GM04503 (cell line): ENCODE data around the gene TMEM271.

ENCODE experiments used
- DNase-seq: peaks from one replicate; pipeline ENCODE4 v3.0.0-alpha.2; 2012; ENCODE audit warnings: low read depth

The TMEM271 gene, protein sequence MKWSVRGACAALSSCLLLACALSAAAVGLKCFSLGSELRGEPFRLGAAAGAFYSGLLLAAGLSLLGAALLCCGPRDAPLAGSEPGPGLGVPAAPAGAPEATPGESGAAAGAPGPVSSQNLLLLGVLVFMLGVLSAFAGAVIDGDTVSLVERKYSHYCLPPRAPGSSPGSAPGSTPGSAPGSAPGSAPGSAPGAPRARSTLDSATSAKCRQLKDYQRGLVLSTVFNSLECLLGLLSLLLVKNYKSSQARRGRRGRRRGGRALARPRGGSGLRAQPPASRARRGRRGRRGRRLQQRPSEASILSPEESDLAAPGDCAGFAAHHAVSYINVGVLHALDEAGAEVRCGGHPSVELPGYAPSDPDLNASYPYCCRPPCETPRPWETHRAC

DNA sequence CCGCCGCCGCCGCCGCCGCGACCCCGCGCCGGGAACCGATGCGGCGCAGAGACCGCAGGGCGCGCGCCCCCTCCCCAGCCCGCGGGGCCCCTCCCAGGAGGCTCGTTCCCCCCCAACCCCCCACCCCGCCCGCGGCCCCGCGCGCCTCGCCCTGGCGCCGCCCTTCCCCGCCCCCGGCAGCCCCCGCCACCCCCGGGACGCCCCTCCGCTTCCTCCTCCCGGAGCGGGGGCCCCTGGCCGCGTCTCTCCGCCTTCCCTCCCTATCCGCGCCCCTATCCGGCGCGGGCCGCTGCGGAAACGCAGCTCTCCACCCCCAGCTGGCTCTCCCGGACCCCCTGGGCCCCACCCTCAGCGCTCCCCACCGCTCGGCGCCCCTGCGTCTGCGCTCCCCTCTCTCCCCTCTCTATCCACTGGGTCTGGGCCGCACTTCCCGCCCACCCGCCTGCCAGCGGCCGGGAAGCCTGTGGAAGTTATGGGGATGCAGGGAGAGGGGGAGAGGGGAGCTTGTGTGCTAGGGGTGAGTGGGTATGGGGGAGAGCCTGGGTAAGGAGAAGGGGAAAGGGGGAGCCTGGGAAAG is at the start of gene TMEM271:
TMEM271 (minus strand) TSS at position 51 of the 577 bp plus-strand sequence. CDS start 233 bp downstream, outside the sequence.
- no peak for DNase-seq

DNA sequence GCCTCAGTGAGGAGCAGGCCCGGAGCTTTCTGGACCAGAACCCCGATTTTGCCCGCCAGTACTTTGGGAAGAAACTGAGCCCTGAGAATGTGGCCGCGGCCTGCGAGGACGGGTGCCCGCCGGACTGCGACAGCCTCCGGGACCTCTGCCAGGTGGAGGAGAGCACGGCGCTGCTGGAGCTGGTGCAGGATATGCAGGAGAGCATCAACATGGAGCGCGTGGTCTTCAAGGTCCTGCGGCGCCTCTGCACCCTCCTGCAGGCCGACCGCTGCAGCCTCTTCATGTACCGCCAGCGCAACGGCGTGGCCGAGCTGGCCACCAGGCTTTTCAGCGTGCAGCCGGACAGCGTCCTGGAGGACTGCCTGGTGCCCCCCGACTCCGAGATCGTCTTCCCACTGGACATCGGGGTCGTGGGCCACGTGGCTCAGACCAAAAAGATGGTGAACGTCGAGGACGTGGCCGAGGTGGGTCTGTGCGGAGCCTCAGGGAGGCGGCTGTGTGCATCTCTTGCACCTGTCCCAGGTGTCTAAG is 49.6 kb upstream of the TMEM271 start:
- DNase-seq, result no peak

DNA sequence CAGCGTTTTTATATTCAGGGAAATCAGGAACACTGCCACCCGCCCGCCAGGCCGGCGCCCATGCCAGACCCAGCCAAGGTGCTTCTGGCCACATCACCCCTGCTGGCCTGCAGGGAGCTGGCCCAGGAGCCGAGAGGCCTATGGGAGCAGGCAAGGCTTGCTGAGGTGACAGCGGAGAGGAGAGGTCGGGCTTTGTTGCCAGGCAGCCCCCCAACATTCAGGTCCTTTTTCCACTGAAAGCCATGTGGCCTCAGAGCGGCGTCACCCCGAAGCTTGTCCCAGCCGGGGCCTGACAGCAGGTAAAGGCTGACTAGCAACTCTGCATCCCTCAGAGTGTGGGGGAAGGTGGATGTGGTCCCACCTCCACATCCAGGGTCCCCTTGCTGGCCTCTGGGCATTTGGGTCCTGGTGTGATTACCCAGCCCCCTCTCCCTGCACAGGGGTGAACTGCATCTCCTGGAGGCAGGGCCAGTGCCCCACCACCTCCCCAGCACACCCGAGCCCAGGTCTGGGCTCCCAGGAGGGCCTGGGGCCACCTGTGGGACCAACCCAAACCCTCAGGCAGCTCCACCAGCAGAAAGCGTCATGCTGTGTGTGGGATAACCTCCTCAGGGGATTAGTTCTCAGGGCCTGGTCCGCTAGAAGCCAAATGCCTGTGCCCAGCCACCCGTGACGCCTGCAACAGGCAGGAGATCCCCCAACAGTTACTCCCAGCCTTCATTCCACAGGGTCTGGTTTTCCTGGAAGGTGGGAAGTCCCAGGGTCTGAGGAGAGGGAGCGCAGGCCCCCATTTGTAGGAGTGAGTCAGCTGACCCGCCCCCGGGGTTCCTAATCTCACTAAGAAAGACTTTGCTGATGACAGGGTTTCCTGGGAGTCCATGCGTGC is 48.9 kb upstream of the TMEM271 start, which contains the start of gene PDE6B:
PDE6B (plus strand) TSS at position 869 of the 886 bp plus-strand sequence. CDS start 54 bp downstream, outside the sequence.
- DNase-seq, result no peak

DNA sequence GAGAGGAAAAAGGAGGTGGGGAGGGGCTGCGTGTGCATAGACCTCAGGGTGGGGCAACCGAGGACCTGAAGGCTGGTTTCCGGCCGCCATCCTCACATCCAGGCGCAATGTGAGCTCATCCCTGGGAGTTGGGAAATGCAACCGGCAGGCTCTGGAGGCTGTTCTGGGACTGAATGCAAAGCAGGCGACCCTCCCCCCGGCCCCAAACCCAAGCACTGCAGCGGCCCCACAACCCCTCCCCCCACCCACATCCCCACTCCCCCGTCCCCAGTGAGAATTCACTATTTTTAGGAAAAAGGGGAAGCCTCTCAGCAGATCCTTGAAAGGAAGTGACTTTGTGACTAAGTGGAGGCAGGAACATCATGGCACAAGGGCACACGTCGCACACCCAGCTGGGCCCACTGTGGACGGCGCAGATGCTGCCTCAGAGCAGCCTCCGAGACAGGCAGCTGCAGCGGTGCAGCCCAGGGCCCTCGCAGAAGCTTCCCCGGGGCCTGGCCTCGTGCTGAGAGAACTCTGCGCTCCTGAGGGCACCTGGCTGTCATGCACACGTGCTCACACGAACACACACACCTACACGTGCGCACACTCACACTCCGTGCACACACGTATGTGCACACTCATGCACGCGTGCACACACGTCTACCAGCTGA is 47.9 kb upstream of the TMEM271 start:
- no peak for DNase-seq

DNA sequence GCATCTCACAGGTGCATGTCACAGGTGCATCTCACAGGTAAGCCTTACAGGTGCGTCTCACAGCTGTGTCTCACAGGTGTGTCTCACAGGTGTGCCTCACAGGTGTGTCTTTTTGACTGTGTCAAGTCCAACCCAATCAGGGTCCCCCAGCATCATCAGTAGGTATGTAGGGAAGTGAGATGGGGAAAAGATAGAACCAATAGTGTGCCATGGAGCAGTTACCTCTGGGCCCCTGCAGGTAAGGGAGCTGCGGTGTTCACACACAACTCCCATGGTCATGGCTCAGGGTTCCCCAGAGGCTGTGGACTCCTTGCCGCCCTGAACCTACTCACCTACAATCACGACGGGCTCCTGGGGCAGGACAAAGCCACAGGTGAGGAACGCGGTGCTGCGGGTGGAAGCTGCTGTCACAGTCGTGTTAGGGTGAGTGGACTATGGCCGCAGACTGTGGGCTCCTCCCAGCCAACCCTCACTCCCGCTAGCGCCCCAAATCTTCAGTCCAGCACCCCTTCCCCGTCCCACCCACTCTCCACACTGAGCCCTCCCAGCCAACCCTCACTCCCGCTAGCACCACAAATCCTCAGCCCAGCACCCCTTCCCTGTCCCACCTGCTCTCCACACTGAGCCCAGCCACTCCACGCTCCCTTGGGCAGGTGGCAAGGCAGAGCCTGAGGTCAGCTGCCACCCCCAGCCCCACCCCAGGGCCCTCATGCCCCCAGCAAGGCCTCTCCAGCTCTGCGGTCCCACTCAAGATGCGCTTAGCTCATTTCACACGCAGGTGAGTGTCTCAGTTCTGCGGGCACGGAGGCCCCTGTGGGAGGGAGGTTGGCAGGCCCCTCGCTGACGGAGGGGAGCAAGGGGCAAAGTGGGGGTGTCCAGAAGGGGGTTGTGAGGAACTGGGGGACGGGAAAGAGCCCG is 47.2 kb upstream of the TMEM271 start:
- DNase-seq, result no peak

DNA sequence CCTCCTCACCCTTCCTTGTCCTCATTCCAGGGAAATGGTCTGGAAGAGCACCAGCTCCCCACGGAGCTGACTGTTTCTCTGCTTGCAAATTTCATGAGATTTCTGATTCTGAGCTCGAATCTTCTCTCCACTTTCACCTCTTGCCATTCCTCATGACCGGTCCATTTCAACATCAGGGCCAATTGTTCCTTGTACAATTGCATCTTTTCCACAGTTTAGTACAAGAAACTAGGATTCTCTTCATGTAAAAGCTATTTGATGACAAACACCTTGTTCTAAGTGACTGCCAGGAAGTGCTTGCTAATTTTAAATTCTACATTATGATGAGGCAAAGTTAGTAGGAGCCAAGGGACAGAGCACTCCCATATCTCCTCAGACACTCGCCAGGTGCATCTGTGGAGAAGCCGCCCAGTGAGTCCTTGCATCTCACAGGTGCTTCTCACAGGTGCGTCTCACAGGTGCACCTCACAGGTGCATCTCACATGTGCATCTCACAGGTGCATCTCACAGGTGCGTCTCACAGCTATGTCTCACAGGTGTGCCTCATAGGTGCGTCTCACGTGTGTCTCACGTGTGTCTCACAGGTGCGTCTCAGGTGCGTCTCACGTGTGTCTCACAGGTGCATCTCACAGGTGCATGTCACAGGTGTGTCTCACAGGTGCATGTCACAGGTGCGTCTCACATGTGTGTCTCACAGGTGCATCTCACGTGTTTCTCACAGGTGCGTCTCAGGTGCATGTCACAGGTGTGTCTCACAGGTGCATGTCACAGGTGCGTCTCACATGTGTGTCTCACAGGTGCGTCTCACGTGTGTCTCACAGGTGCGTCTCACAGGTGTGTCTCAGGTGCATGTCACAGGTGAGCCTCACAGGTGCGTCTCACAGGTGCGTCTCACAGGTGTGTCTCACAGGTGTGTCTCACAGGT is 46.2 kb upstream of the TMEM271 start:
- no peak for DNase-seq

DNA sequence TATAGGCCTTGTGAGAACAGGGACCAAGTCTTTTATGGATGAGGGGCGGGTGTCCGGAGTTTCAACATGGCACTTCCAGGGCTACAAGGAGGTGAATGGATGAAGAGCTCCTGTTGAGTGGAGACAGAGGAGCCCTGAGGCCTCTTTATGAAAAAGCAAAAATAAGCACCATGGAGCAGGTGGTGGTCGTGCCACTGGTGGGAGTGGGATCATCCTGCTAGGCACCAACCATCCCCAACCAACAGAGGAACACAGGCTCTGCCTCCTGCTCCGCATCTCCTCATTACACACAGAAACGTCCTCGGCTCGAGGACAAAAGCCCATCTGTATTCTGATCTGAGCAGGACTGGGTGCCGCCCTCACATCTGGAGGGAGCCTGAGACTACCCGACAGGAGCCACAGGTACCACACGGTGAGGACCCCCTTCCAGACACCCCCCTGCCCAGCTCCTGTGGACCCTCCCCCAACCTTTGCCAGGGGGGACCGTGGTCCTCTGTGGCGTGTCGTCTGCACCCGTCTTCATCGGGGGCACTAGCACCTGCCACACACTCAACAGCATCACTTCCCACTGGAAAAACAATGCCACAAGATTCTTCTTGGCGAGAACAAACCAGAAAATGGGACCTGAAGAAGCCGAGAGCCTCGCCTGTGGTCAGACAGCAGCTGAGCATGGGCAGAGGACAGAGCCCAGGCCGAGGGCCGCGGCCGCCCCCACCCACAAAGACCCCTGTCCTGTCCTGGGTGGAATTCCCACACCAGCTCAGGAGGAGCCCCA is 45.4 kb upstream of the TMEM271 start:
- no peak for DNase-seq

DNA sequence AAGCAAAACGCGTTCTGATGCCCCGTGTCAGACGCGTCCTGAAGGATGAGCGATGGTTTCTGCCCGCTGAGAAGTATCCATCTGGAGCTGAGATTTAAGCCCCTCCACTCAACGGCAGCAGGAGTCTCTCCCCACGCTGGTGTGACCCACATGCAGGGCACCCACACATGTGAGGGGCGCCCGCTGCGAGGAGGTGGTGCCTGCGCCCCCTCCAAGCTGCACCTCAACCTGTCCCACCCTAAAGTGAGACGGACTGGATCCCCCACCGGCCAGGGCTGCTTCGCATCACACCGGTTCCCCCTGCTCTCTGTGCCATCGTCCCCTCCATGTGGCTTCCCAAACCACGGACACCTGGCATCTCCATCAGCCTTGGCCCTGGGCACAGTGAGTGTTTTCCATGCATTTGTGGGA is 44.8 kb upstream of the TMEM271 start:
- no peak for DNase-seq

DNA sequence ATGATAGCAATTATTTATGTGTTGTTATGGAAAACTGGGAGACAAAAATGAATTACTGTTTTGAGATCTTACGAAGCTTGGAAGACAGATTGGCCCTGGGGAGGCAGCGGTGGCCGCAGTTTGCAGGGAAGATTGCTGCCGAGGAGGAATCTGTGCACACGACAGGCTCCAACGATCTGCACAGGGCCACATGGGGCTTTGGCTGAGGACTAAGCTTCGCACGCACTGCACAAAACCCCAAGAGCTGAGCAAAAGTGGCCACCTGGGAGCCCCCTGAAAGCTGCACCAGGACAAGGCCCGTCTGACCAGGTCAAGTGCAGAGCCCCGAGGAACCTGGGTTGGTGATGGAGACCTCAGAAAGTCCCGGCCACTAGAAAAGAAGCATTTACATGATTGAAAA is 44.1 kb upstream of the TMEM271 start:
- DNase-seq, result no peak

DNA sequence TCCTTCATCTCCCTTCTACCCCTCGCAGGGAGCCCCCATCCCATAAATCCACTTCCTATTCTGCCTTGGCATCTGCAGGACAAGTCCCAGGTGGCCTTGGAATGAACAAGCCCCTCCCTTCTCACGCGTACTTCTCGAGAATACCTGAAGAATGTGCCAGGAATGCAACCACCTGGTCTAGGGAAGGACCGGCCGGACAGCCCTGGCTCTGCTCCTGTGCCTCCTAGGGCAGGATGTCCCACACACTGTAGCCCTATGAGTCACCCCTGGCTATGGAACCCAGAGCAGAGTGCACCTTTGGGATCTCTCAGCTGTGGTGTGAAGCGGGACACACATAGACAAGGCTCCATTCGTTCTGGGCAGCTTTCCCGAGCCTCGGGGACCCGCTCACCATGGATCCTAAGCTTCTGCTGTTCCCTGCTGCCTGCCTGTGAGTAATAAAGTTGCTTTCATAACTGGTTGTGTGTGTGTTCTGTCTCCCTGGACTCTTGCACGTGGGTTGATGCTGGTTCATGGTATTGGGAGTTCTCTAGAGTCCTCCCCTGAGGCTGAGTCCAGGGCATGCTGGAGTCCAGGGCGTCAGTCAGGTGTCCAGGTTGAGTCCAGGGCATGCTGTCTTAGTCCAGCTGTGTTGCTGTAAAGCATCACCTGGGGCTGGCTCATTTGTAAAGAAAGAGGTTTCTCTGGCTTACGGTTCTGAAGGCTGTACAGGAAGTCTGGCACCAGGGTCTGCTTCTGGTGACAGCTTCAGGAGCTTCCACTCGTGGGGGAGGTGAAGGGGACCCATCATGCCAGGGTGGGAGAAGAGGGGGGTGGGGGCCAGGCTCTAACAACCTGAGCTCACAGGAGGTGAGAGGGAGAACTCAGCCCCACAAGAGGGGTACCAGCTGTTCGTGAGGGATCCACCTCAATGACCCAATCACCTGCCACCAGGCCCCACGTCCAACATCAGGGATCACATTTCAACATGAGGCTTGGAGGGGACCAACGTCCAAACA is 41.8 kb upstream of the TMEM271 start:
- no peak for DNase-seq

DNA sequence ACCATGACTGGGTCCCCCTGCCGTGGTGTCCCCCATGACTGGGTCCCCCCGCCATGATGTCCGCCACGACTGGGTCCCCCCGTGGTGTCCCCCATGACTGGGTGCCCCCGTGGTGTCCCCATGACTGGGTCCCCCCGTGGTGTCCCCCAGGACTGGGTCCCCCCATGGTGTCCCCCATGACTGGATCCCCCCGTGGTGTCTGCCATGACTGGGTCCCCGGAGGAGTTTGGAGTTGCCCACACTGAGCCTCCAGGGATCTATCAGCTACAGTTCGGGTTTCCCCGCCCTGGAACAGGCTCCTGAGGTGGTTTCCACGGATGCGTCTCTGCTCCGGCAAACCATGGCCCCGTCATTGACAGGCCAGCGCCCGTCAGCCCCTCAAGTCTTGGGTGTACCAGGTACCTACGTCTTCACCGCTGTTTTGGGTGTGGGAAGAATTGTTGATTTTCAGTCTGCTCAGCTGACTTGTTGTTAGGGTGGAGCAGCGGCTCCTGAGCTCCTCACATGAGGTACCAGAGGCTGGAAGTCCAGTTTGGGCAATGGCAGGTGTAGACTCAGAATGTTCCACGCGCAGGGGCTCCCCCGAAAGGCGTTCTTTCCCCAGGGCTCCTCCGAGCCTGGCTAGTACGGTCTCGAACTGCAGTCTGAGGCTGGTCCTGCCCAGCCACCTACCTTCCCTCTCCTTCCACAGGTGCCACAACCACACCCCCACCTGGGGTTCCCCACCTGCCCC is 41.0 kb upstream of the TMEM271 start:
- DNase-seq, result no peak

DNA sequence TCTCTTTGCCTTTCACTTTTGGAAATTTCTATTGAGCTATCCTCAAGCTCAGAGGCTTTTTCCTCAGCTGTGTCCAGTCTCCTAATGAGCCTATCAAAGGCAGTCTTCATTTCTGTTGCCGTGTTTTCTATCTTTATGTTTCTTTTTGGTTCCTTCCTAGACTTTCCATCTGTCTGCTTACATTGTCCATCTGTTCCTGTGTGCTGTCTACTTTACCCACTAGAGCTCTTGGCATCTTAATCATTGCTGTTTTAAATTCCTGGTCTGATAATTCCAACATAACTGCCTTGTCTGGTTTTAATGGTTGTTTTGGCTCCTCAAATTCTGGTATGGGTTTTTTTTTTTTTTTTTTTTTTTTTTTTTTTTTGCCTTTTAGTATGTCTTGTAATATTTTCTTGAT is 40.0 kb upstream of the TMEM271 start:
- DNase-seq, result no peak

DNA sequence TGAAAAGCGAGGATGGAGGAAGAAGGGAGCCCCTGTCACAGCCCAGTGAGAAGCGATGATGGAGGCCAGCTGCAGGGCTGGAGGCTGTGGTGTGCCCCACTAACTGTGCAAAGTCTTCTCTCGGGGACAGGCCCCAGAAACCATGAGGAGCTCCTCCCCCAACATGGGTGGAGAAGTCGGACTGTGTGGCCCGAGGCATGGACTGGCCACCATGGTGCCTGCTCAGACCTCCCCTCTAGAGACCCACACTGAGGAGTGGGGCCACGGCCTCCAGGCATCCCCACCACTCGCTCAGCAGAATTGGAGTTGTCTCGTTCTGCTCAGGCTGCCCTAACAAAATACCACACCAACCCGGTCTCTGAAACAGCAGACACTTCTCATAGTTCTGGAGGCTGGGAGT is 37.0 kb upstream of the TMEM271 start:
- no peak for DNase-seq

DNA sequence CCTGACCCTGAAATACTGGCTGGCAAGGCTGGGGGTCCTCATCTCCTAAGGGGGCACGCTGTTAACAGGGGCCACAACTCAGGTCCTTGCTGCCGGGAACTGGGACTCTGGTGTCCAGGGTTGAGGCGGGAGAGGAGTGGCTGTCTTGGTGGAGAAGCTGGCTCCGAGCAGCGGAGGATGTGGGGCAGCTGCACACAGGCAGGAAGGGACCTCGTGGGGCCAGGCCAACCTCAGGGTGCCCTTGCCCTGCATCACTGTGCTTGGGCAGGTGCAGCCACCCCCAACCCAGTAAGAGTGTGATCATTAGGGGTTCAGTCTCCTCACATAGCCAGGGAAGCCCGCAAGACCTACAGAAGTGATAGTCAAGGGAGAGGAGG is 36.6 kb upstream of the TMEM271 start:
- DNase-seq, result no peak

DNA sequence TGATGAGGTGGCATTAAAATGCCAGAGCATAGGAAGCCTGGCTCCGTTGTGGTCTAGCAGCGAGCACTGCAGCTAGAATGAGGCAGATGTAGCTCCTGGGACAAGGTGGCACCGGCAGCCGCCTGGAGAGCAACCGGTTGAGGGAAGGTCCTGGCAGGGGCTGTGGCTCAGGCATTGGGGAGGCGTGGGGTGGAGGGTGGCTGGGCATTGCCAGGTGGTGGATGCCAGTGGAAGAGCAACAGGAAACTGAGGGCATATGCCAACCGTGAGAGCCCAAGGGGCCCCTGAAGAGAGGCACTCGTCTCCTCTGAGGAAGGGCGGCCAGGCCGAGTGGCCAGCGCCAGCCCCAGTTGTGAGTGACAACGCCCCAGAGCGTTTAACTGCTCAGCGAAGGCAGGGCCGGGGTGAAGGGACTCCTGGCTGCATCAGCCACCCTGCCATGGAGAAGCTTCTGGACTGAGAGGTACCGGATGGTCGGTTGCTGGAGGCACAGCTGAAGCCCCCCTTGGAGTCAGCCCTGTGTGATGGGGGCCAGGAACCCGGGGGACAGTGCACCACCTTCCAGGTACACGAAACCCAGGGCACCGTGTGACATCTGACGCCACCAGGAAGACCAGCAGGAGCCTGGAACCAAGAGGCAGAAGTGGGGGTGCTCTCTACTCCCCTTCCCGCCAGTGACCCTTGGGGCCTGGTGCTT is 36.1 kb upstream of the TMEM271 start:
- DNase-seq, result no peak
